HCT116 (cell line): ENCODE data around the gene GALNT17. TPM values are rescaled to one million over a fixed set of nuclear protein-coding genes. Genes with fewer than 3 reads are reported as not detected.

Source experiments
- ATAC-seq: fragments of 200-7000 bp; cut with Tn5 transposase; 2 replicates; pipeline ENCODE4 v1.9.1; 2020; ENCODE audit warnings: mild to moderate bottlenecking, moderate library complexity
- BruUV-seq: library from RNA; stranded (reverse); fragments of 400-500 nt; replicated peaks from 2 replicates; lab custom pipeline; 2021; lab: Mats Ljungman, UMichigan
- CTCF ChIA-PET: fragments of 300-600 bp; sonication (Branson Sonifier 250); formaldehyde crosslinking; loops from one replicate; lab custom pipeline; 2021; ENCODE audit warnings: antibody characterized with exemption; lab: Charles Lee
- POLR2A ChIA-PET: fragments of 300-600, 350-600 bp; sonication (Branson Sonifier 250); formaldehyde crosslinking; loops from one replicate; lab custom pipeline; 2021; ENCODE audit warnings: antibody characterized with exemption; lab: Charles Lee
- RAD21 ChIA-PET, 2 experiments: fragments of 300-600 bp; sonication (Branson Sonifier 250); formaldehyde crosslinking; loops; one replicate each; lab custom pipeline; 2023; ENCODE audit warnings: low total read pairs in 2 of 2; ENCODE audit not compliant: uncharacterized antibody in 2 of 2, unreplicated experiment in 2 of 2, low non-redundant PET in 1 of 2; lab: Charles Lee
- DNase-seq: peaks from one replicate; pipeline ENCODE4 v3.0.0-alpha.2; 2010; ENCODE audit warnings: low read depth, low spot score
- H2AFZ ChIP-seq: fragments of 200-600 bp; shearing (Covaris generic), sonication (generic); 2 replicates; pipeline ENCODE4 v1.6.1; 2017; ENCODE audit warnings: low read depth, mixed run types, mixed read lengths, antibody characterized with exemption, low read length; ENCODE audit not compliant: poor library complexity, severe bottlenecking
- H3K27ac ChIP-seq: 2 replicates; pipeline ENCODE4 v1.5.1; 2012; ENCODE audit warnings: low read depth, low read length
- H3K27me3 ChIP-seq: fragments of 200-600 bp; sonication (generic); 2 replicates; pipeline ENCODE4 v1.6.1; 2016; ENCODE audit warnings: mixed run types, low read length, mixed read lengths; ENCODE audit not compliant: insufficient read depth
- H3K36me3 ChIP-seq, 2 experiments: fragments of 200-500 bp in 1 of 2; fragments of 200-600 bp in 1 of 2; sonication (Bioruptor generic) in 1 of 2; sonication (generic) in 1 of 2; 2 replicates each; pipeline versions ENCODE4 v1.5.1 to v1.6.1; 2014 to 2016; ENCODE audit warnings: low read length in 2 of 2, inconsistent platforms in 1 of 2, mixed read lengths in 1 of 2, mixed run types in 1 of 2; ENCODE audit not compliant: insufficient read depth in 2 of 2, control insufficient read depth in 1 of 2
- H3K4me1 ChIP-seq, 2 experiments: fragments of 200-600 bp in 1 of 2; sonication (generic) in 1 of 2; 2 replicates each; pipeline versions ENCODE4 v1.5.1 to v1.6.1; 2012 to 2017; ENCODE audit warnings: low read length in 2 of 2, inconsistent platforms in 1 of 2, mild to moderate bottlenecking in 1 of 2, mixed read lengths in 1 of 2, mixed run types in 1 of 2, moderate library complexity in 1 of 2; ENCODE audit not compliant: insufficient read depth in 2 of 2, control insufficient read depth in 1 of 2
- H3K4me2 ChIP-seq: fragments of 200-600 bp; sonication (generic); 2 replicates; pipeline ENCODE4 v1.6.1; 2017; ENCODE audit warnings: mixed run types, low read length, mixed read lengths
- H3K4me3 ChIP-seq, 2 experiments: fragments of 200-600 bp in 1 of 2; sonication (generic) in 1 of 2; replicated peaks in 1 of 2; 2 replicates each; pipeline ENCODE4 v1.5.1; 2011 to 2016; ENCODE audit warnings: low read length in 2 of 2, control low read depth in 1 of 2, low read depth in 1 of 2, mild to moderate bottlenecking in 1 of 2, mixed read lengths in 1 of 2, mixed run types in 1 of 2
- H3K79me2 ChIP-seq: fragments of 200-600 bp; sonication (generic); 2 replicates; pipeline ENCODE4 v1.6.1; 2017; ENCODE audit warnings: mild to moderate bottlenecking, mixed run types, low read length, moderate library complexity, mixed read lengths; ENCODE audit not compliant: insufficient read depth
- H3K9ac ChIP-seq: fragments of 200-600 bp; sonication (generic); 2 replicates; pipeline ENCODE4 v1.6.1; 2016; ENCODE audit warnings: low read length, mixed read lengths
- H3K9me2 ChIP-seq: fragments of 200-600 bp; sonication (generic), shearing (Covaris generic); 2 replicates; pipeline ENCODE4 v1.6.1; 2017; ENCODE audit warnings: mixed run types, mild to moderate bottlenecking, moderate library complexity; ENCODE audit not compliant: insufficient read depth
- H3K9me3 ChIP-seq, 2 experiments: fragments of 200-500 bp in 1 of 2; fragments of 200-600 bp in 1 of 2; sonication (Bioruptor generic) in 1 of 2; sonication (generic) in 1 of 2; 2 replicates each; pipeline ENCODE4 v1.6.1; 2014 to 2017; ENCODE audit warnings: low read length in 2 of 2, mixed read lengths in 2 of 2, inconsistent platforms in 1 of 2, low read depth in 1 of 2, mild to moderate bottlenecking in 1 of 2, mixed run types in 1 of 2, moderate library complexity in 1 of 2; ENCODE audit not compliant: control insufficient read depth in 1 of 2, insufficient read depth in 1 of 2
- H4K20me1 ChIP-seq: fragments of 200-600 bp; sonication (generic), shearing (Covaris generic); 2 replicates; pipeline ENCODE4 v1.6.1; 2017; ENCODE audit warnings: mixed run types, mild to moderate bottlenecking, moderate library complexity; ENCODE audit not compliant: insufficient read depth
- EGR1 ChIP-seq: IDR thresholded peaks from 2 replicates; pipeline ENCODE4 v1.6.1; 2012; ENCODE audit warnings: low read depth
- EZH2 ChIP-seq: fragments of 200-600 bp; sonication (generic); IDR thresholded peaks from 2 replicates; pipeline ENCODE4 v1.6.1; 2017; ENCODE audit warnings: antibody characterized with exemption, mixed run types
- EZH2phosphoT487 ChIP-seq: fragments of 200-600 bp; IDR thresholded peaks from 2 replicates; pipeline ENCODE4 v1.6.1; 2018; ENCODE audit warnings: antibody characterized with exemption, borderline replicate concordance
- POLR2AphosphoS5 ChIP-seq: IDR thresholded peaks from 2 replicates; pipeline ENCODE4 v1.6.1; 2011; ENCODE audit warnings: mild to moderate bottlenecking, low read depth, low read length, moderate library complexity
- SIN3A ChIP-seq: IDR thresholded peaks from 2 replicates; pipeline ENCODE4 v1.6.1; 2012; ENCODE audit warnings: low read depth
- SRF ChIP-seq: IDR thresholded peaks from 2 replicates; pipeline ENCODE4 v1.6.1; 2012; ENCODE audit warnings: low read depth
- ZBTB33 ChIP-seq: IDR thresholded peaks from 2 replicates; pipeline ENCODE4 v1.6.1; 2011; ENCODE audit warnings: mild to moderate bottlenecking, low read length, moderate library complexity; ENCODE audit not compliant: insufficient replicate concordance; ENCODE audit errors: extremely low read depth
- ZFX ChIP-seq: fragments of 450-650 bp; IDR thresholded peaks from 2 replicates; pipeline ENCODE4 v1.6.1; 2017
- intact Hi-C: fragments of 100-400 bp; cut with micrococcal nuclease; formaldehyde crosslinking; loops from 2 replicates; pipeline ENCODE4 v1.10.0; 2022
- total RNA-seq: library from RNA; stranded (reverse); gene quantifications from one replicate; pipeline ENCODE4 v1.2.1, GENCODE V29; 2021; ENCODE audit not compliant: unreplicated experiment
- TF ChIP-seq, protein P1 (sequence below): IDR thresholded peaks from 2 replicates; pipeline ENCODE4 v1.6.1; 2012
- TF ChIP-seq, protein P2 (sequence below), 3 experiments: fragments of 200-600 bp in 1 of 3; sonication (generic) in 1 of 3; IDR thresholded peaks in 2 of 3; conservative IDR thresholded peaks in 1 of 3; 2 replicates each; pipeline ENCODE4 v1.5.1; 2012 to 2017; ENCODE audit warnings: low read depth in 2 of 3, low read length in 2 of 3, antibody characterized with exemption in 1 of 3, borderline replicate concordance in 1 of 3, control low read depth in 1 of 3, mild to moderate bottlenecking in 1 of 3, mixed read lengths in 1 of 3, mixed run types in 1 of 3, moderate library complexity in 1 of 3; ENCODE audit not compliant: insufficient read depth in 1 of 3

The GALNT17 gene
- total RNA-seq, 1 experiment from 2014 or later: not detected

GRCh38 chr7:71616217-71616616, 484.3 kb downstream of the GALNT17 start:
- CTCF ChIA-PET: no interaction called here
- H3K4me3 ChIP-seq: no peak overlapping the region

DNA sequence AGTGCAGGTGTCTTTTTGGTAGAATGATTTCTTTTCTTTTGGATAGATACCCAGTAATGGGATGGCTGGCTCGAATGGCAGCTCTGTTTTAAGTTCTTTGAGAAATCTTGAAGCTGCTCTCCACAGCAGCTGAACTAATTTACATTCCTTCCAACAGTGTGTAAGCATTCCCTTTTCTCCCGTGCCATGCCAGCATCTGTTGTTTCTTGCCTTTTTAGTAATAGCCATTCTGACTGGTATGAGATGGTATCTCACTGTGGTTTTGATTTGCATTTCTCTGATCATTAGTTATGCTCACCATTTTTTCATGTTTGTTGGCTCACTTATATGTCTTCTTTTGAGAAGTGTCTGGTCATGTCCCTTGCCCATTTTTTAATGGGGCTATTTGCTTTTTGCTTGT, 486.3 kb downstream of the GALNT17 start:
- Histone ChIP-seq H3K9me3 (peaks cover 0 to 18% of the 10 kb centered on the region in 2 experiments; a peak in 2 of 4 replicates), H3K27ac (no peak overlapping the region), H3K4me1 (no peaks in the 10 kb centered on the region), H3K9me2 (no peaks in the 10 kb centered on the region), H3K36me3 (no peaks in the 10 kb centered on the region), H2AFZ (no peak overlapping the region), H3K9ac (no peak overlapping the region), H3K4me3 (no peak overlapping the region), H4K20me1 (no peaks in the 10 kb centered on the region), H3K4me2 (no peak overlapping the region), H3K27me3 (no peaks in the 10 kb centered on the region), H3K79me2 (no peaks in the 10 kb centered on the region)
- ATAC-seq (no peak), DNase-seq (no peak)
- POLR2A ChIA-PET: no interaction called here
- RAD21 ChIA-PET: no interaction called here
- no TSS peak for BruUV-seq
- intact Hi-C loops: no loop called here
- CTCF ChIA-PET: no interaction called here
- TF ChIP-seq, protein P1, sequence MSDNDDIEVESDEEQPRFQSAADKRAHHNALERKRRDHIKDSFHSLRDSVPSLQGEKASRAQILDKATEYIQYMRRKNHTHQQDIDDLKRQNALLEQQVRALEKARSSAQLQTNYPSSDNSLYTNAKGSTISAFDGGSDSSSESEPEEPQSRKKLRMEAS: no peak
- TF ChIP-seq EZH2phosphoT487 (no peak), EGR1 (no peak), ZBTB33 (no peak), EZH2 (no peak), SIN3A (no peak)
- TF ChIP-seq, protein P2, sequence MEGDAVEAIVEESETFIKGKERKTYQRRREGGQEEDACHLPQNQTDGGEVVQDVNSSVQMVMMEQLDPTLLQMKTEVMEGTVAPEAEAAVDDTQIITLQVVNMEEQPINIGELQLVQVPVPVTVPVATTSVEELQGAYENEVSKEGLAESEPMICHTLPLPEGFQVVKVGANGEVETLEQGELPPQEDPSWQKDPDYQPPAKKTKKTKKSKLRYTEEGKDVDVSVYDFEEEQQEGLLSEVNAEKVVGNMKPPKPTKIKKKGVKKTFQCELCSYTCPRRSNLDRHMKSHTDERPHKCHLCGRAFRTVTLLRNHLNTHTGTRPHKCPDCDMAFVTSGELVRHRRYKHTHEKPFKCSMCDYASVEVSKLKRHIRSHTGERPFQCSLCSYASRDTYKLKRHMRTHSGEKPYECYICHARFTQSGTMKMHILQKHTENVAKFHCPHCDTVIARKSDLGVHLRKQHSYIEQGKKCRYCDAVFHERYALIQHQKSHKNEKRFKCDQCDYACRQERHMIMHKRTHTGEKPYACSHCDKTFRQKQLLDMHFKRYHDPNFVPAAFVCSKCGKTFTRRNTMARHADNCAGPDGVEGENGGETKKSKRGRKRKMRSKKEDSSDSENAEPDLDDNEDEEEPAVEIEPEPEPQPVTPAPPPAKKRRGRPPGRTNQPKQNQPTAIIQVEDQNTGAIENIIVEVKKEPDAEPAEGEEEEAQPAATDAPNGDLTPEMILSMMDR (IDR thresholded peaks at IDR 0.05 in 2 of 3, conservative IDR thresholded peaks at IDR 0.05 in 1 of 3; ENCODE audit: borderline replicate concordance in 1 of 3, insufficient read depth in 1 of 3, low read depth in 2 of 3, low read length in 2 of 3): no peak

More at GRCh38 chr7:71616217-71616616, 484.3 kb downstream of the GALNT17 start:
- no peak overlapping the region for H3K27ac ChIP-seq
- DNase-seq (no peak), ATAC-seq (no peak)
- RAD21 ChIA-PET: no interaction called here
- TF ChIP-seq SRF (no peak), SIN3A (no peak), ZFX (no peak), ZBTB33 (no peak), POLR2AphosphoS5 (no peak)
- H3K27me3 ChIP-seq: no peaks in the 10 kb centered on the region
- intact Hi-C loops: no loop called here
- H3K4me1 ChIP-seq: no peaks in the 10 kb centered on the region
- H3K9ac ChIP-seq: no peak overlapping the region
- H3K36me3 ChIP-seq: no peaks in the 10 kb centered on the region
- POLR2A ChIA-PET: no interaction called here
- H3K9me3 ChIP-seq: peaks cover 0 to 10% of the 10 kb centered on the region in 2 experiments; a peak in 2 of 4 replicates
- H3K79me2 ChIP-seq: no peaks in the 10 kb centered on the region
- BruUV-seq: no TSS peak
- H2AFZ ChIP-seq: no peak overlapping the region
- no peak overlapping the region for H3K4me2 ChIP-seq
- no peaks in the 10 kb centered on the region for H3K9me2 ChIP-seq
- no peaks in the 10 kb centered on the region for H4K20me1 ChIP-seq
